Mesenchymal stem cell (in vitro differentiated cells and primary cell): ENCODE results near the gene ASB7.

Experiments used
- DNase-seq: peaks from one replicate; pipeline ENCODE4 v3.0.0-alpha.2; 2013
- H2AFZ ChIP-seq: one replicate; pipeline ENCODE4 v1.6.1; 2013; ENCODE audit warnings: low read depth, mild to moderate bottlenecking, control low read depth, inconsistent platforms, low read length, moderate library complexity
- H2AK5ac ChIP-seq: 2 replicates; pipeline ENCODE4 v1.6.1; 2013; ENCODE audit warnings: low read length, moderate library complexity, mild to moderate bottlenecking, inconsistent platforms; ENCODE audit not compliant: severe bottlenecking
- H2BK120ac ChIP-seq: one replicate; pipeline ENCODE4 v1.6.1; 2013; ENCODE audit warnings: low read depth, mild to moderate bottlenecking, inconsistent platforms, low read length, moderate library complexity
- H2BK12ac ChIP-seq, 2 experiments: one replicate each; pipeline ENCODE4 v1.6.1; 2013; ENCODE audit warnings: inconsistent platforms in 2 of 2, low read length in 2 of 2, mild to moderate bottlenecking in 2 of 2, moderate library complexity in 2 of 2, control low read depth in 1 of 2
- H2BK15ac ChIP-seq: one replicate; pipeline ENCODE4 v1.6.1; 2013; ENCODE audit warnings: mild to moderate bottlenecking, low read depth, inconsistent platforms; ENCODE audit not compliant: poor library complexity, severe bottlenecking
- H2BK5ac ChIP-seq: 2 replicates; pipeline ENCODE4 v1.6.1; 2013; ENCODE audit warnings: low read depth, mild to moderate bottlenecking, low read length, control low read depth, inconsistent platforms; ENCODE audit not compliant: poor library complexity, severe bottlenecking
- H3K14ac ChIP-seq, 2 experiments: one replicate each; pipeline ENCODE4 v1.6.1; 2013; ENCODE audit warnings: inconsistent platforms in 2 of 2, low read length in 2 of 2, control low read depth in 1 of 2, mild to moderate bottlenecking in 1 of 2, moderate library complexity in 1 of 2
- H3K18ac ChIP-seq, 2 experiments: one replicate each; pipeline ENCODE4 v1.6.1; 2013; ENCODE audit warnings: inconsistent platforms in 2 of 2, low read length in 2 of 2, control low read depth in 1 of 2, low read depth in 1 of 2, mild to moderate bottlenecking in 1 of 2
- H3K23ac ChIP-seq, 2 experiments: one replicate each; pipeline ENCODE4 v1.6.1; 2013; ENCODE audit warnings: inconsistent platforms in 2 of 2, low read length in 2 of 2, mild to moderate bottlenecking in 2 of 2, moderate library complexity in 2 of 2, control low read depth in 1 of 2
- H3K27ac ChIP-seq: 2 replicates; pipeline ENCODE4 v1.5.1; 2013; ENCODE audit warnings: mild to moderate bottlenecking, moderate library complexity, low read length, control low read depth, inconsistent platforms; ENCODE audit not compliant: poor library complexity, severe bottlenecking
- H3K27me3 ChIP-seq, 2 experiments: 2 replicates each; pipeline versions ENCODE4 v1.6.1 to v1.7.0; 2013; ENCODE audit warnings: low read length in 2 of 2, mild to moderate bottlenecking in 2 of 2, moderate library complexity in 2 of 2, control low read depth in 1 of 2, inconsistent platforms in 1 of 2; ENCODE audit not compliant: control insufficient read depth in 1 of 2, insufficient read depth in 1 of 2
- H3K36me3 ChIP-seq, 2 experiments: 2 replicates each; pipeline versions ENCODE4 v1.6.1 to v1.7.0; 2013; ENCODE audit warnings: low read length in 2 of 2, control low read depth in 1 of 2, inconsistent platforms in 1 of 2, low read depth in 1 of 2, mild to moderate bottlenecking in 1 of 2; ENCODE audit not compliant: insufficient read depth in 2 of 2, control insufficient read depth in 1 of 2
- H3K4ac ChIP-seq, 2 experiments: one replicate each; pipeline ENCODE4 v1.6.1; 2013; ENCODE audit warnings: inconsistent platforms in 2 of 2, low read length in 2 of 2, mild to moderate bottlenecking in 2 of 2, moderate library complexity in 2 of 2, control low read depth in 1 of 2, low read depth in 1 of 2
- H3K4me1 ChIP-seq: 2 replicates; pipeline ENCODE4 v1.6.1; 2013; ENCODE audit warnings: low read depth, low read length, control low read depth; ENCODE audit not compliant: control insufficient read depth, insufficient read depth
- H3K4me2 ChIP-seq: 2 replicates; pipeline ENCODE4 v1.6.1; 2013; ENCODE audit warnings: low read length, mild to moderate bottlenecking, inconsistent platforms; ENCODE audit not compliant: poor library complexity, severe bottlenecking
- H3K4me3 ChIP-seq, 2 experiments: 2 replicates each; pipeline versions ENCODE4 v1.5.1 to v1.7.0; 2013; ENCODE audit warnings: low read length in 2 of 2, mild to moderate bottlenecking in 2 of 2, control low read depth in 1 of 2, low read depth in 1 of 2; ENCODE audit not compliant: insufficient read depth in 1 of 2
- H3K79me1 ChIP-seq: replicated peaks from 2 replicates; pipeline ENCODE4 v1.6.1; 2013; ENCODE audit warnings: mild to moderate bottlenecking, control low read depth, low read length, inconsistent platforms; ENCODE audit not compliant: poor library complexity, severe bottlenecking
- H3K9ac ChIP-seq: 2 replicates; pipeline ENCODE4 v1.7.0; 2013; ENCODE audit warnings: mild to moderate bottlenecking, low read length, moderate library complexity
- H3K9me3 ChIP-seq: 2 replicates; pipeline ENCODE4 v1.7.0; 2013; ENCODE audit warnings: mild to moderate bottlenecking, low read length; ENCODE audit not compliant: control insufficient read depth
- H4K8ac ChIP-seq: one replicate; pipeline ENCODE4 v1.6.1; 2013; ENCODE audit warnings: inconsistent platforms, mild to moderate bottlenecking, low read length, moderate library complexity
- H4K91ac ChIP-seq: one replicate; pipeline ENCODE4 v1.6.1; 2013; ENCODE audit warnings: mild to moderate bottlenecking, low read length, inconsistent platforms
- WGBS: methylation state at CpG from one replicate; pipeline ENCODE4 v1.1.7; 2013; ENCODE audit warnings: mixed read lengths; 5-methylcytosine and 5-hydroxymethylcytosine counted together

Gene ASB7

GRCh38 chr15:100651253-100651652, 48.9 kb downstream of the ASB7 start:
- no peak for DNase-seq
- Histone ChIP-seq H2AFZ (no peak overlapping the region), H2AK5ac (no peak overlapping the region), H2BK120ac (no peak overlapping the region), H4K91ac (no peak overlapping the region), H3K9ac (no peak overlapping the region), H3K18ac (no peak overlapping the region), H3K79me1 (peaks cover 10% of the 10 kb centered on the region), H3K23ac (no peak overlapping the region), H3K36me3 (peaks cover 4 to 14% of the 10 kb centered on the region in 2 experiments), H3K4me3 (no peak overlapping the region), H3K4me2 (no peak overlapping the region), H3K14ac (no peak overlapping the region), H3K4me1 (no peaks in the 10 kb centered on the region), H2BK15ac (no peak overlapping the region), H3K27me3 (no peaks in the 10 kb centered on the region), H2BK12ac (no peak overlapping the region), H3K4ac (no peak overlapping the region), H3K9me3 (no peaks in the 10 kb centered on the region), H4K8ac (no peak overlapping the region), H3K27ac (no peak overlapping the region), H2BK5ac (no peak overlapping the region)
- 74% methylated on average over 5 of the region's 5 CpGs for WGBS

- no peak overlapping the region for H3K23ac ChIP-seq
- H3K14ac ChIP-seq: no peak overlapping the region
- no peak overlapping the region for H2BK15ac ChIP-seq
Measured at GRCh38 chr15:100652116-100652515, 49.7 kb downstream of the ASB7 start.

GRCh38 chr15:100653608-100654007, 51.2 kb downstream of the ASB7 start:
- no peak for DNase-seq
- H2BK15ac ChIP-seq: no peak overlapping the region
- H3K36me3 ChIP-seq: peaks cover 4 to 7% of the 10 kb centered on the region in 2 experiments
- no peaks in the 10 kb centered on the region for H3K4me1 ChIP-seq
- H3K4me3 ChIP-seq: no peak overlapping the region
- no peaks in the 10 kb centered on the region for H3K9me3 ChIP-seq
- H3K79me1 ChIP-seq: peaks cover 3% of the 10 kb centered on the region
- no peak overlapping the region for H2BK120ac ChIP-seq
- no peak overlapping the region for H3K9ac ChIP-seq
- no peak overlapping the region for H4K8ac ChIP-seq
- H3K27ac ChIP-seq: no peak overlapping the region
- H4K91ac ChIP-seq: no peak overlapping the region
- H3K23ac ChIP-seq: no peak overlapping the region
- no peak overlapping the region for H3K4me2 ChIP-seq
- no peak overlapping the region for H2AFZ ChIP-seq
- no peak overlapping the region for H3K14ac ChIP-seq
- no peak overlapping the region for H3K4ac ChIP-seq
- H3K18ac ChIP-seq: no peak overlapping the region
- no peak overlapping the region for H2BK5ac ChIP-seq
- H2BK12ac ChIP-seq: no peak overlapping the region
- WGBS: 93% methylated on average over 1 of the region's 1 CpG
- no peak overlapping the region for H2AK5ac ChIP-seq
- no peaks in the 10 kb centered on the region for H3K27me3 ChIP-seq

More at GRCh38 chr15:100652116-100652515, 49.7 kb downstream of the ASB7 start:
- Histone ChIP-seq H2BK12ac (no peak overlapping the region), H3K9me3 (no peaks in the 10 kb centered on the region), H3K18ac (no peak overlapping the region), H3K4ac (no peak overlapping the region), H2AFZ (no peak overlapping the region), H4K8ac (no peak overlapping the region), H3K27ac (no peak overlapping the region), H4K91ac (no peak overlapping the region), H3K27me3 (no peaks in the 10 kb centered on the region), H3K4me3 (no peak overlapping the region), H3K9ac (no peak overlapping the region), H3K4me2 (no peak overlapping the region), H2BK120ac (no peak overlapping the region), H3K79me1 (peaks cover 7% of the 10 kb centered on the region), H2BK5ac (no peak overlapping the region), H3K4me1 (no peaks in the 10 kb centered on the region), H3K36me3 (peaks cover 4 to 14% of the 10 kb centered on the region in 2 experiments), H2AK5ac (no peak overlapping the region)
- DNase-seq: no peak
- 95% methylated on average over 2 of the region's 2 CpGs for WGBS

GRCh38 chr15:100658895-100659294, 56.5 kb downstream of the ASB7 start:
- no peak overlapping the region for H2BK12ac ChIP-seq
- H3K18ac ChIP-seq: no peak overlapping the region
- H3K9ac ChIP-seq: no peak overlapping the region
- H3K4me3 ChIP-seq: no peak overlapping the region
- no peak overlapping the region for H4K91ac ChIP-seq
- H3K27me3 ChIP-seq: no peaks in the 10 kb centered on the region
- no peak overlapping the region for H2BK120ac ChIP-seq
- H3K23ac ChIP-seq: no peak overlapping the region
- no peaks in the 10 kb centered on the region for H3K9me3 ChIP-seq
- no peaks in the 10 kb centered on the region for H3K79me1 ChIP-seq
- no peak overlapping the region for H3K14ac ChIP-seq
- no peak overlapping the region for H2BK5ac ChIP-seq
- H2AFZ ChIP-seq: no peak overlapping the region
- no peak overlapping the region for H3K4me2 ChIP-seq
- H3K4me1 ChIP-seq: no peaks in the 10 kb centered on the region
- 87% methylated on average over 14 of the region's 14 CpGs for WGBS
- no peak overlapping the region for H4K8ac ChIP-seq
- no peak overlapping the region for H3K4ac ChIP-seq
- DNase-seq: no peak
- no peaks in the 10 kb centered on the region for H3K36me3 ChIP-seq
- H3K27ac ChIP-seq: no peak overlapping the region
- H2BK15ac ChIP-seq: no peak overlapping the region
- H2AK5ac ChIP-seq: no peak overlapping the region
